K562 (cell line): ENCODE results near the gene PIP5K1B.

Experiments
- CAMTA2 ChIP-seq: fragments of 250-450 bp; sonication (Bioruptor Pico); conservative IDR thresholded peaks from 2 replicates; pipeline ENCODE4 v1.5.1; 2022
- CTCF ChIP-seq, 3 experiments: IDR thresholded peaks in 2 of 3; conservative IDR thresholded peaks in 1 of 3; 2 replicates each; pipeline ENCODE4 v1.5.1; 2011 to 2012; ENCODE audit warnings: low read length in 3 of 3, mild to moderate bottlenecking in 3 of 3, control low read depth in 2 of 3, improper control_type of control experiment in 1 of 3, inconsistent platforms in 1 of 3, low read depth in 1 of 3, mixed read lengths in 1 of 3, moderate library complexity in 1 of 3; ENCODE audit not compliant: insufficient read depth in 2 of 3
- HMG20A ChIP-seq: fragments of 450-650 bp; formaldehyde crosslinking; conservative IDR thresholded peaks from 2 replicates; pipeline ENCODE4 v1.4.0; 2020; ENCODE audit warnings: mild to moderate bottlenecking, mixed read lengths
- NBN ChIP-seq: fragments of 450-650 bp; IDR thresholded peaks from 2 replicates; pipeline ENCODE4 v1.6.1; 2016; ENCODE audit warnings: low read depth, mild to moderate bottlenecking
- ZNF12 ChIP-seq: sonication (generic); formaldehyde crosslinking; IDR thresholded peaks from 2 replicates; pipeline ENCODE4 v1.4.0; 2020; ENCODE audit warnings: mild to moderate bottlenecking, missing genetic modification reagents
- TF ChIP-seq, protein P1 (sequence below): sonication (generic); formaldehyde crosslinking; IDR thresholded peaks from 2 replicates; pipeline ENCODE4 v1.5.0; 2020; ENCODE audit warnings: missing genetic modification reagents

GRCh38 chr9:68768619-68769018, 63.6 kb downstream of the PIP5K1B start:
- TF ChIP-seq CAMTA2 (no peak), HMG20A (CRISPR knock-in tag) (no peak), ZNF12 (no peak), NBN (no peak), CTCF (IDR thresholded peaks at IDR 0.05 in 2 of 3, conservative IDR thresholded peaks at IDR 0.05 in 1 of 3; ENCODE audit: insufficient read depth in 2 of 3, low read depth in 1 of 3, low read length in 3 of 3) (no peak)
- TF ChIP-seq, protein P1, sequence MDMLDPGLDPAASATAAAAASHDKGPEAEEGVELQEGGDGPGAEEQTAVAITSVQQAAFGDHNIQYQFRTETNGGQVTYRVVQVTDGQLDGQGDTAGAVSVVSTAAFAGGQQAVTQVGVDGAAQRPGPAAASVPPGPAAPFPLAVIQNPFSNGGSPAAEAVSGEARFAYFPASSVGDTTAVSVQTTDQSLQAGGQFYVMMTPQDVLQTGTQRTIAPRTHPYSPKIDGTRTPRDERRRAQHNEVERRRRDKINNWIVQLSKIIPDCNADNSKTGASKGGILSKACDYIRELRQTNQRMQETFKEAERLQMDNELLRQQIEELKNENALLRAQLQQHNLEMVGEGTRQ = no peak
